SK-N-MC (cell line): ENCODE measurements around the gene MLKL.

Experiments
- EZH2 ChIP-seq: fragments of 200-600 bp; sonication (generic); IDR thresholded peaks from one replicate; pipeline ENCODE4 v1.6.1; 2017; ENCODE audit warnings: antibody characterized with exemption
- POLR2AphosphoS5 ChIP-seq: IDR thresholded peaks from 2 replicates; pipeline ENCODE4 v1.6.1; 2012; ENCODE audit warnings: mild to moderate bottlenecking, low read depth, low read length, borderline replicate concordance

DNA sequence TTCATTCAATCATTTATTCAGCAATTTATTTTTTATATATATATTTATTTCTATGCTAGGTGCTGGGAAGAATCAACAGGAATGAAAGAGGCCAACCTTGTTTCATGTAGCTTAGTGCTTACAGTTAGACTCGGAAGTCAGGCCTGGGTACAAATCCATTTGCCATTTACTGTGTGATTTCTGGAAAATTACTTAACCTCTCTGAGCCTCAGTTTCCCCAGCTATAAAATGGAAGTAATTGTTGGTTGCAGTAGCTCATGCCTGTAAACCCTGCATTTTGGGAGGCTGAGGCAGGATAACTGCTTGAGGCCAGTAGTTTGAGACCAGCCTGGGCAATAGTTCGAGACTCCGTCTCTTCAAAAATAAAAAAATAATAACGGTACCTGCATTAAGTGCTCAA is 27.2 kb upstream of the MLKL start:
- no peak for TF ChIP-seq POLR2AphosphoS5
- no peak for TF ChIP-seq EZH2
